ENCODE results near the gene CGNL1.

CGNL1 gene

GRCh38 chr15:57525581-57525980, 149.3 kb downstream of the CGNL1 start:
- Histone ChIP-seq H3K27ac (ENCODE audit: low read length) (no peak overlapping the region), H3K79me2 (ENCODE audit: low read length) (no peaks in the 10 kb centered on the region), H4K20me1 (ENCODE audit: insufficient read depth, low read length) (no peaks in the 10 kb centered on the region), H3K27me3 (replicated peaks; ENCODE audit: insufficient read depth, low read length) (no peaks in the 10 kb centered on the region), H3K9me2 (replicated peaks; ENCODE audit: insufficient read depth, low read length) (no peaks in the 10 kb centered on the region), H3K9me3 (replicated peaks; ENCODE audit: insufficient read depth, low read length) (no peaks in the 10 kb centered on the region), H3K4me1 (ENCODE audit: low read length) (no peaks in the 10 kb centered on the region), H3K9ac (ENCODE audit: low read length) (no peak overlapping the region), H3F3A (ENCODE audit: insufficient read depth, low read length) (no peaks in the 10 kb centered on the region), H3K4me2 (ENCODE audit: low read depth, low read length) (no peak overlapping the region), H2AFZ (ENCODE audit: low read length) (no peak overlapping the region), H3K36me3 (replicated peaks; ENCODE audit: insufficient read depth, low read length) (no peaks in the 10 kb centered on the region), H3K4me3 (ENCODE audit: low read length) (no peak overlapping the region)
- TF ChIP-seq CTCF (IDR thresholded peaks at IDR 0.05; ENCODE audit: low read length) (no peak), EZH2 (optimal IDR thresholded peaks at IDR 0.05; ENCODE audit: low read depth, low read length) (no peak), EZH2phosphoT487 (IDR thresholded peaks at IDR 0.05; ENCODE audit: low read length) (no peak)
- DNase-seq: no peak

GRCh38 chr15:57526076-57526475, 149.8 kb downstream of the CGNL1 start:
- no peak overlapping the region for H3K4me2 ChIP-seq (ENCODE audit: low read depth, low read length)
- no peak overlapping the region for H3K9ac ChIP-seq (ENCODE audit: low read length)
- no peak overlapping the region for H3K4me3 ChIP-seq (ENCODE audit: low read length)
- no peak for TF ChIP-seq CTCF (IDR thresholded peaks at IDR 0.05; ENCODE audit: low read length)
- no peak for TF ChIP-seq EZH2phosphoT487 (IDR thresholded peaks at IDR 0.05; ENCODE audit: low read length)
- TF ChIP-seq EZH2 (optimal IDR thresholded peaks at IDR 0.05; ENCODE audit: low read depth, low read length): no peak
- H2AFZ ChIP-seq (ENCODE audit: low read length): no peak overlapping the region
- H3K36me3 ChIP-seq (replicated peaks; ENCODE audit: insufficient read depth, low read length): no peaks in the 10 kb centered on the region
- no peaks in the 10 kb centered on the region for H3K9me2 ChIP-seq (replicated peaks; ENCODE audit: insufficient read depth, low read length)
- no peaks in the 10 kb centered on the region for H3K4me1 ChIP-seq (ENCODE audit: low read length)
- H3K79me2 ChIP-seq (ENCODE audit: low read length): no peaks in the 10 kb centered on the region
- no peak overlapping the region for H3K27ac ChIP-seq (ENCODE audit: low read length)
- no peaks in the 10 kb centered on the region for H3K27me3 ChIP-seq (replicated peaks; ENCODE audit: insufficient read depth, low read length)
- no peaks in the 10 kb centered on the region for H3F3A ChIP-seq (ENCODE audit: insufficient read depth, low read length)
- DNase-seq: no peak
- H3K9me3 ChIP-seq (replicated peaks; ENCODE audit: insufficient read depth, low read length): no peaks in the 10 kb centered on the region
- H4K20me1 ChIP-seq (ENCODE audit: insufficient read depth, low read length): no peaks in the 10 kb centered on the region

- no peak for DNase-seq
- TF ChIP-seq CTCF (IDR thresholded peaks at IDR 0.05; ENCODE audit: low read length) (no peak), EZH2 (optimal IDR thresholded peaks at IDR 0.05; ENCODE audit: low read depth, low read length) (no peak), EZH2phosphoT487 (IDR thresholded peaks at IDR 0.05; ENCODE audit: low read length) (no peak)
- H3K27ac ChIP-seq (ENCODE audit: low read length): no peak overlapping the region
- H3K4me3 ChIP-seq (ENCODE audit: low read length): no peak overlapping the region
- H2AFZ ChIP-seq (ENCODE audit: low read length): no peak overlapping the region
- H4K20me1 ChIP-seq (ENCODE audit: insufficient read depth, low read length): no peaks in the 10 kb centered on the region
- no peaks in the 10 kb centered on the region for H3K4me1 ChIP-seq (ENCODE audit: low read length)
- H3K9me2 ChIP-seq (replicated peaks; ENCODE audit: insufficient read depth, low read length): no peaks in the 10 kb centered on the region
- no peaks in the 10 kb centered on the region for H3K27me3 ChIP-seq (replicated peaks; ENCODE audit: insufficient read depth, low read length)
- no peaks in the 10 kb centered on the region for H3K36me3 ChIP-seq (replicated peaks; ENCODE audit: insufficient read depth, low read length)
- no peaks in the 10 kb centered on the region for H3F3A ChIP-seq (ENCODE audit: insufficient read depth, low read length)
- H3K79me2 ChIP-seq (ENCODE audit: low read length): no peaks in the 10 kb centered on the region
- no peak overlapping the region for H3K4me2 ChIP-seq (ENCODE audit: low read depth, low read length)
- H3K9ac ChIP-seq (ENCODE audit: low read length): no peak overlapping the region
- H3K9me3 ChIP-seq (replicated peaks; ENCODE audit: insufficient read depth, low read length): no peaks in the 10 kb centered on the region
Observed at GRCh38 chr15:57526615-57527014, 150.3 kb downstream of the CGNL1 start.
